Esophagus squamous epithelium (tissue), 4 donors: ENCODE measurements around the gene TICRR.

Source experiments
- POLR2A ChIP-seq, 4 donors: fragments of 450-650 bp; IDR thresholded peaks; one replicate each; pipeline ENCODE4 v1.6.1; 2017; ENCODE audit warnings: antibody characterized with exemption in 4 of 4, mild to moderate bottlenecking in 4 of 4, moderate library complexity in 3 of 4
- TF ChIP-seq, protein P1 (sequence below), 6 experiments: fragments of 450-650 bp in 4 of 6; fragments of 200-600 bp in 2 of 6; sonication (generic) in 2 of 6; IDR thresholded peaks; one replicate each; pipeline ENCODE4 v1.5.1; 2016 to 2019; ENCODE audit warnings: antibody characterized with exemption in 6 of 6, mild to moderate bottlenecking in 4 of 6, moderate library complexity in 4 of 6

- TF ChIP-seq, protein P1, sequence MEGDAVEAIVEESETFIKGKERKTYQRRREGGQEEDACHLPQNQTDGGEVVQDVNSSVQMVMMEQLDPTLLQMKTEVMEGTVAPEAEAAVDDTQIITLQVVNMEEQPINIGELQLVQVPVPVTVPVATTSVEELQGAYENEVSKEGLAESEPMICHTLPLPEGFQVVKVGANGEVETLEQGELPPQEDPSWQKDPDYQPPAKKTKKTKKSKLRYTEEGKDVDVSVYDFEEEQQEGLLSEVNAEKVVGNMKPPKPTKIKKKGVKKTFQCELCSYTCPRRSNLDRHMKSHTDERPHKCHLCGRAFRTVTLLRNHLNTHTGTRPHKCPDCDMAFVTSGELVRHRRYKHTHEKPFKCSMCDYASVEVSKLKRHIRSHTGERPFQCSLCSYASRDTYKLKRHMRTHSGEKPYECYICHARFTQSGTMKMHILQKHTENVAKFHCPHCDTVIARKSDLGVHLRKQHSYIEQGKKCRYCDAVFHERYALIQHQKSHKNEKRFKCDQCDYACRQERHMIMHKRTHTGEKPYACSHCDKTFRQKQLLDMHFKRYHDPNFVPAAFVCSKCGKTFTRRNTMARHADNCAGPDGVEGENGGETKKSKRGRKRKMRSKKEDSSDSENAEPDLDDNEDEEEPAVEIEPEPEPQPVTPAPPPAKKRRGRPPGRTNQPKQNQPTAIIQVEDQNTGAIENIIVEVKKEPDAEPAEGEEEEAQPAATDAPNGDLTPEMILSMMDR (IDR thresholded peaks at IDR 0.05): no peak
- no peak for TF ChIP-seq POLR2A (IDR thresholded peaks at IDR 0.05)
Measured at GRCh38 chr15:89566181-89566580, 9.1 kb upstream of the TICRR start.
